Common myeloid progenitor, CD34-positive (primary cell): Measurements from ENCODE around the gene USHBP1.

Source experiments
- CTCF ChIA-PET: fragments of 350-600 bp; sonication (Branson Sonifier 250); formaldehyde crosslinking; loops from one replicate; lab custom pipeline; 2021; ENCODE audit warnings: antibody characterized with exemption; lab: Charles Lee
- POLR2A ChIA-PET: fragments of 350-600 bp; sonication (Branson Sonifier 250); formaldehyde crosslinking; loops from one replicate; lab custom pipeline; 2021; ENCODE audit warnings: antibody characterized with exemption; lab: Charles Lee
- DNase-seq, 3 donors: peaks; one replicate each; pipeline versions ENCODE4 v3.0.0 to v3.0.0-alpha.2; 2013
- H3K27ac ChIP-seq, 2 experiments: 1 replicate in 1 of 2; 2 replicates in 1 of 2; pipeline ENCODE4 v1.7.0; 2013; ENCODE audit warnings: inconsistent platforms in 2 of 2, low read length in 2 of 2, mild to moderate bottlenecking in 2 of 2, low read depth in 1 of 2, moderate library complexity in 1 of 2; ENCODE audit not compliant: severe bottlenecking in 2 of 2, insufficient read depth in 1 of 2, poor library complexity in 1 of 2
- H3K27me3 ChIP-seq, 5 experiments: replicated peaks in 2 of 5; 1 replicate in 3 of 5; 2 replicates in 2 of 5; pipeline versions ENCODE4 v1.6.1 to v1.7.0; 2013; ENCODE audit warnings: low read length in 4 of 5, mild to moderate bottlenecking in 2 of 5, moderate library complexity in 2 of 5, inconsistent platforms in 1 of 5; ENCODE audit not compliant: insufficient read depth in 5 of 5, control insufficient read depth in 4 of 5
- H3K36me3 ChIP-seq, 4 experiments: 1 replicate in 2 of 4; 2 replicates in 2 of 4; pipeline versions ENCODE4 v1.6.1 to v1.7.0; 2013; ENCODE audit warnings: low read length in 3 of 4, control low read depth in 1 of 4, mild to moderate bottlenecking in 1 of 4; ENCODE audit not compliant: control insufficient read depth in 4 of 4, insufficient read depth in 4 of 4
- H3K4me1 ChIP-seq, 4 experiments: 1 replicate in 3 of 4; 2 replicates in 1 of 4; pipeline versions ENCODE4 v1.6.1 to v1.7.1; 2013; ENCODE audit warnings: low read length in 3 of 4, mild to moderate bottlenecking in 3 of 4, control low read depth in 1 of 4, inconsistent platforms in 1 of 4, moderate library complexity in 1 of 4; ENCODE audit not compliant: control insufficient read depth in 4 of 4, insufficient read depth in 4 of 4; ENCODE audit errors: control extremely low read depth in 1 of 4
- H3K4me3 ChIP-seq, 7 experiments: 1 replicate in 4 of 7; 2 replicates in 3 of 7; pipeline versions ENCODE4 v1.5.1 to v1.7.0; 2013; ENCODE audit warnings: mild to moderate bottlenecking in 7 of 7, low read length in 6 of 7, moderate library complexity in 6 of 7, inconsistent platforms in 2 of 7, low read depth in 2 of 7, control low read depth in 1 of 7; ENCODE audit not compliant: insufficient read depth in 4 of 7, control insufficient read depth in 1 of 7; ENCODE audit errors: extremely low read depth in 1 of 7
- H3K9me3 ChIP-seq, 5 experiments: 1 replicate in 4 of 5; 2 replicates in 1 of 5; pipeline versions ENCODE4 v1.6.1 to v1.7.1; 2013; ENCODE audit warnings: low read length in 4 of 5, mild to moderate bottlenecking in 2 of 5, inconsistent platforms in 1 of 5, low read depth in 1 of 5, moderate library complexity in 1 of 5; ENCODE audit not compliant: control insufficient read depth in 4 of 5, insufficient read depth in 2 of 5; ENCODE audit errors: control extremely low read depth in 1 of 5
- WGBS: methylation state at CpG from one replicate; pipeline ENCODE4 v1.1.5; 2013; ENCODE audit not compliant: insufficient coverage; 5-methylcytosine and 5-hydroxymethylcytosine counted together

USHBP1 gene

GRCh38 chr19:17307876-17308377, 43.4 kb upstream of the USHBP1 start:
- 97% methylated on average over 7 of the region's 8 CpGs for WGBS
- Histone ChIP-seq H3K27ac (no peak overlapping the region), H3K9me3 (no peaks in the 10 kb centered on the region), H3K4me3 (no peak overlapping the region), H3K27me3 (no peaks in the 10 kb centered on the region), H3K4me1 (peaks cover 13 to 41% (median 34%) of the 10 kb centered on the region in 4 experiments), H3K36me3 (peaks cover 0 to 15% (median 8%) of the 10 kb centered on the region in 4 experiments)
- ChIA-PET POLR2A (no interaction called here), CTCF (interaction anchor here (0.7 to 1.8 kb wide), 4 partner anchors 15 to 40 kb away, joined by 3 to 8 read pairs (median 4); no protein-coding TSS in a partner anchor)
- DNase-seq, result no peak

GRCh38 chr19:17306285-17306714, 41.8 kb upstream of the USHBP1 start:
- Histone ChIP-seq H3K27me3 (no peaks in the 10 kb centered on the region), H3K27ac (peak overlapping the region; percentile 70 to 81), H3K36me3 (peaks cover 0 to 7% (median 1%) of the 10 kb centered on the region in 4 experiments), H3K4me3 (peak overlapping the region; percentile 66 to 98 (median 86)), H3K9me3 (no peaks in the 10 kb centered on the region), H3K4me1 (peaks cover 13 to 51% (median 45%) of the 10 kb centered on the region in 4 experiments)
- WGBS, result 7% methylated on average over 25 of the region's 28 CpGs
- no peak for DNase-seq
- POLR2A ChIA-PET, result interaction anchor here (1.0 kb wide), 1 partner anchor 18 kb away, joined by 5 read pairs; no protein-coding TSS in a partner anchor
- CTCF ChIA-PET, result interaction anchor here (0.9 to 1.8 kb wide), 4 partner anchors 12 to 41 kb away, joined by 3 to 8 read pairs (median 4); no protein-coding TSS in a partner anchor

- ChIA-PET CTCF (interaction anchor here (0.7 to 1.4 kb wide), 6 partner anchors 10 to 126 kb away, joined by 3 to 9 read pairs (median 3); no protein-coding TSS in a partner anchor), POLR2A (interaction anchor here (0.7 to 1.6 kb wide), 3 partner anchors 11 to 18 kb away, joined by 3 to 5 read pairs (median 3); no protein-coding TSS in a partner anchor)
- WGBS, result 0% methylated on average over 53 of the region's 55 CpGs
- Histone ChIP-seq H3K36me3 (peaks cover 0 to 13% (median 4%) of the 10 kb centered on the region in 4 experiments), H3K4me1 (peaks cover 12 to 50% (median 44%) of the 10 kb centered on the region in 4 experiments), H3K27me3 (no peaks in the 10 kb centered on the region), H3K4me3 (peak within 1 kb of the TSS; percentile 66 to 98 (median 86)), H3K9me3 (no peaks in the 10 kb centered on the region), H3K27ac (peak within 1 kb of the TSS; percentile 70 to 81)
- DNase-seq, result peak; percentile 100
Measured at GRCh38 chr19:17305517-17306284, 41.2 kb upstream of the USHBP1 start, which contains the start of gene MRPL34. Gene MRPL34 (plus strand): TSS chr19:17305872. CDS start chr19:17305893, 21 bp downstream.

GRCh38 chr19:17305216-17305516, 40.6 kb upstream of the USHBP1 start:
- WGBS, result 4% methylated on average over 7 of the region's 7 CpGs
- no peak overlapping the region for H3K27ac ChIP-seq
- no peak for DNase-seq
- peaks cover 8 to 46% (median 39%) of the 10 kb centered on the region in 4 experiments for H3K4me1 ChIP-seq
- CTCF ChIA-PET, result interaction anchor here (0.7 to 1.4 kb wide), 6 partner anchors 10 to 127 kb away, joined by 3 to 9 read pairs (median 3); no protein-coding TSS in a partner anchor
- H3K36me3 ChIP-seq, result peaks cover 0 to 16% (median 7%) of the 10 kb centered on the region in 4 experiments
- no peaks in the 10 kb centered on the region for H3K27me3 ChIP-seq
- POLR2A ChIA-PET, result interaction anchor here (0.7 to 1.6 kb wide), 2 partner anchors 11 to 16 kb away, joined by 3 read pairs; no protein-coding TSS in a partner anchor
- peak overlapping the region in 3 of 7 experiments; percentile 86 to 98 (median 88) for H3K4me3 ChIP-seq
- H3K9me3 ChIP-seq, result no peaks in the 10 kb centered on the region

- WGBS, result 96% methylated on average over 9 of the region's 12 CpGs
- Histone ChIP-seq H3K4me1 (peaks cover 8 to 41% (median 33%) of the 10 kb centered on the region in 4 experiments), H3K4me3 (peak overlapping the region in 2 of 7 experiments; percentile 86 to 88), H3K27ac (no peak overlapping the region), H3K36me3 (peaks cover 0 to 16% (median 8%) of the 10 kb centered on the region in 4 experiments), H3K27me3 (no peaks in the 10 kb centered on the region), H3K9me3 (no peaks in the 10 kb centered on the region)
- POLR2A ChIA-PET, result interaction anchor here (0.7 to 1.6 kb wide), 2 partner anchors 10 to 17 kb away, joined by 3 read pairs; no protein-coding TSS in a partner anchor
- DNase-seq, result peak in 1 of 3 donors; percentile 10
- CTCF ChIA-PET, result interaction anchor here (0.7 to 2.7 kb wide), 9 partner anchors 9 to 127 kb away, joined by 3 to 11 read pairs (median 3); partner anchors contain the start of gene ANKLE1
Measured at GRCh38 chr19:17304386-17305215, 40.1 kb upstream of the USHBP1 start.

- WGBS, result 97% methylated on average over 12 of the region's 12 CpGs
- Histone ChIP-seq H3K4me3 (no peak overlapping the region), H3K9me3 (no peaks in the 10 kb centered on the region), H3K36me3 (peaks cover 0 to 17% (median 8%) of the 10 kb centered on the region in 4 experiments), H3K4me1 (peaks cover 8 to 41% (median 32%) of the 10 kb centered on the region in 4 experiments), H3K27me3 (no peaks in the 10 kb centered on the region), H3K27ac (peak overlapping the region in 1 of 2 experiments; percentile 54)
- DNase-seq, result no peak
- ChIA-PET CTCF (interaction anchor here (0.7 to 2.7 kb wide), 3 partner anchors 11 to 29 kb away, joined by 3 to 11 read pairs (median 7); partner anchors contain the start of gene ANKLE1), POLR2A (no interaction called here)
Measured at GRCh38 chr19:17303940-17304267, 39.4 kb upstream of the USHBP1 start.
